Neural cell (in vitro differentiated cells): ENCODE measurements around the gene NAA15. TPM values are rescaled to one million over a fixed set of nuclear protein-coding genes. Genes with fewer than 3 reads are reported as not detected.
A peak's percentile ranks its signal among the peaks of the same experiment; 100 is the strongest.

ENCODE experiments used
- H2AFZ ChIP-seq: fragments of 200-600, 300-800 bp; sonication (generic), shearing (Covaris generic); 2 replicates; pipeline ENCODE4 v1.6.0; 2014; ENCODE audit warnings: low read depth, mild to moderate bottlenecking, antibody characterized with exemption, low read length, moderate library complexity
- H3F3A ChIP-seq: fragments of 200-600 bp; shearing (Covaris generic); 2 replicates; pipeline ENCODE4 v1.6.1; 2016; ENCODE audit warnings: mild to moderate bottlenecking, moderate library complexity, mixed read lengths, antibody characterized with exemption, low read length; ENCODE audit not compliant: insufficient read depth, poor library complexity, severe bottlenecking
- H3K27ac ChIP-seq: fragments of 200-600, 300-800 bp; sonication (generic), shearing (Covaris generic); 2 replicates; pipeline ENCODE4 v1.5.1; 2014; ENCODE audit warnings: mild to moderate bottlenecking, low read length, moderate library complexity
- H3K27me3 ChIP-seq: fragments of 300-800, 200-600 bp; sonication (generic), shearing (Covaris generic); 2 replicates; pipeline ENCODE4 v1.6.0; 2014; ENCODE audit warnings: mild to moderate bottlenecking, low read depth, low read length, moderate library complexity; ENCODE audit not compliant: insufficient read depth
- H3K36me3 ChIP-seq: fragments of 300-800, 200-600 bp; sonication (generic), shearing (Covaris generic); 2 replicates; pipeline ENCODE4 v1.5.1; 2014; ENCODE audit warnings: mild to moderate bottlenecking, antibody characterized with exemption, low read length, moderate library complexity; ENCODE audit not compliant: insufficient read depth
- H3K4me2 ChIP-seq: fragments of 300-800, 200-600 bp; sonication (generic), shearing (Covaris generic); 2 replicates; pipeline ENCODE4 v1.6.0; 2014; ENCODE audit warnings: mild to moderate bottlenecking, low read length
- H3K4me3 ChIP-seq: fragments of 300-800, 200-600 bp; sonication (generic), shearing (Covaris generic); 2 replicates; pipeline ENCODE4 v1.5.1; 2014; ENCODE audit warnings: mild to moderate bottlenecking, low read length, moderate library complexity
- H3K79me2 ChIP-seq: fragments of 200-600 bp; shearing (Covaris generic); replicated peaks from 2 replicates; pipeline ENCODE4 v1.6.0; 2014; ENCODE audit warnings: mild to moderate bottlenecking, low read length, moderate library complexity; ENCODE audit not compliant: insufficient read depth
- H3K9ac ChIP-seq: fragments of 300-800, 200-600 bp; sonication (generic), shearing (Covaris generic); 2 replicates; pipeline ENCODE4 v1.6.1; 2016; ENCODE audit warnings: mild to moderate bottlenecking, low read length, mixed read lengths
- H3K9me2 ChIP-seq: fragments of 200-600 bp; shearing (Covaris generic); 2 replicates; pipeline ENCODE4 v1.6.1; 2016; ENCODE audit warnings: mild to moderate bottlenecking, low read length, mixed read lengths; ENCODE audit not compliant: insufficient read depth
- H3K9me3 ChIP-seq: fragments of 200-600, 300-800 bp; sonication (generic), shearing (Covaris generic); 2 replicates; pipeline ENCODE4 v1.6.1; 2016; ENCODE audit warnings: mild to moderate bottlenecking, mixed run types, low read length, moderate library complexity, mixed read lengths
- H4K20me1 ChIP-seq: fragments of 200-600 bp; shearing (Covaris generic); 2 replicates; pipeline ENCODE4 v1.6.1; 2016; ENCODE audit warnings: mild to moderate bottlenecking, mixed run types; ENCODE audit not compliant: insufficient read depth
- EP300 ChIP-seq: fragments of 450-650 bp; conservative IDR thresholded peaks from 2 replicates; pipeline ENCODE4 v1.6.1; 2014; ENCODE audit warnings: antibody characterized with exemption, mild to moderate bottlenecking, moderate library complexity; ENCODE audit not compliant: poor library complexity, severe bottlenecking
- EZH2 ChIP-seq: fragments of 200-600, 300-800 bp; shearing (Covaris generic), sonication (generic); IDR thresholded peaks from 2 replicates; pipeline ENCODE4 v1.6.1; 2014; ENCODE audit warnings: antibody characterized with exemption, low read length, borderline replicate concordance, mild to moderate bottlenecking; ENCODE audit not compliant: insufficient read depth, poor library complexity, severe bottlenecking
- MXI1 ChIP-seq: fragments of 450-650 bp; conservative IDR thresholded peaks from 2 replicates; pipeline ENCODE4 v1.6.1; 2014; ENCODE audit warnings: antibody characterized with exemption, mild to moderate bottlenecking; ENCODE audit not compliant: poor library complexity, severe bottlenecking
- POLR2AphosphoS5 ChIP-seq: IDR thresholded peaks from 2 replicates; pipeline ENCODE4 v1.6.1; 2012
- RAD21 ChIP-seq: fragments of 450-650 bp; conservative IDR thresholded peaks from 2 replicates; pipeline ENCODE4 v1.6.1; 2014; ENCODE audit warnings: antibody characterized with exemption, mild to moderate bottlenecking, moderate library complexity
- REST ChIP-seq: IDR thresholded peaks from 2 replicates; pipeline ENCODE4 v1.6.1; 2012; ENCODE audit warnings: borderline replicate concordance
- SMC3 ChIP-seq: fragments of 450-650 bp; conservative IDR thresholded peaks from 2 replicates; pipeline ENCODE4 v1.6.1; 2014; ENCODE audit warnings: antibody characterized with exemption, mild to moderate bottlenecking, moderate library complexity; ENCODE audit not compliant: poor library complexity
- TAF1 ChIP-seq: IDR thresholded peaks from 2 replicates; pipeline ENCODE4 v1.6.1; 2012; ENCODE audit warnings: low read depth
- polyA plus RNA-seq: library from polyadenylated mRNA; depleted of rRNA; stranded (reverse); fragments of >200 nt; gene quantifications from 2 replicates; pipeline ENCODE4 v1.2.3, GENCODE V29; 2014
- TF ChIP-seq, protein P1 (sequence below): fragments of 450-650 bp; IDR thresholded peaks from 2 replicates; pipeline ENCODE4 v1.5.1; 2014; ENCODE audit warnings: antibody characterized with exemption, mild to moderate bottlenecking, moderate library complexity; ENCODE audit not compliant: poor library complexity, severe bottlenecking

Gene NAA15
- polyA plus RNA-seq, 1 donor from 2014 or later, result 12.5 TPM

DNA sequence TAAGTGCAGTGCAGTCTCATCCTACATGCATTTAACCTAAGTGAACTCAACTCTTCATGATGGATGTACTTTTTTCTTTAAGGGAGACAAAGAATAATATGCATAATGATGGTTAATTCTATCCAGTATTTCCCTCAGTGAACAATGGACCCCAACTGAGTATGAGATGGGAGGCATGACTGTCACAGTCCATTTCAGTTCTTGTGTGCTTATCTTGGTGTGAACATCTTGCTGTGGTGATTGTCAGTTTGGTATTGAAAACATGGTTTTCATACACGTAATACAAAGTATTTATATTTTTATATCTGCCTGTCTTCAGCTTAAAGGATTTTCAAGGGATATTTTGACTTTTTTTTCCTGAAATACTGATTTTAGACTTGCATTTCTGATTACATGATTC lies 72.9 kb downstream of the NAA15 start:
- H3K9me2 ChIP-seq, result no peaks in the 10 kb centered on the region
- H3K9me3 ChIP-seq, result no peaks in the 10 kb centered on the region
- no peak for TF ChIP-seq REST
- peak; percentile 31 for TF ChIP-seq POLR2AphosphoS5
- no peak overlapping the region for H2AFZ ChIP-seq
- no peak overlapping the region for H3K4me3 ChIP-seq
- peaks cover 5% of the 10 kb centered on the region for H3F3A ChIP-seq
- H3K79me2 ChIP-seq, result no peaks in the 10 kb centered on the region
- H3K27me3 ChIP-seq, result no peaks in the 10 kb centered on the region
- no peak overlapping the region for H3K9ac ChIP-seq
- H4K20me1 ChIP-seq, result no peaks in the 10 kb centered on the region
- no peak overlapping the region for H3K27ac ChIP-seq
- peak overlapping the region; percentile 32 for H3K4me2 ChIP-seq
- peaks cover 6% of the 10 kb centered on the region for H3K36me3 ChIP-seq

- H2AFZ ChIP-seq, result no peak overlapping the region
- no peaks in the 10 kb centered on the region for H3K79me2 ChIP-seq
- peaks cover 6% of the 10 kb centered on the region for H3K36me3 ChIP-seq
- H4K20me1 ChIP-seq, result no peaks in the 10 kb centered on the region
- no peak overlapping the region for H3K4me3 ChIP-seq
- H3K9me3 ChIP-seq, result no peaks in the 10 kb centered on the region
- H3K27ac ChIP-seq, result no peak overlapping the region
- H3F3A ChIP-seq, result no peaks in the 10 kb centered on the region
- H3K27me3 ChIP-seq, result no peaks in the 10 kb centered on the region
- no peaks in the 10 kb centered on the region for H3K9me2 ChIP-seq
- no peak overlapping the region for H3K9ac ChIP-seq
- H3K4me2 ChIP-seq, result no peak overlapping the region
- TF ChIP-seq POLR2AphosphoS5 (no peak), TAF1 (no peak), SMC3 (no peak), RAD21 (no peak), EZH2 (no peak)
These were observed 85.1 kb downstream of the NAA15 start for GRCh38 chr4:139386421-139386820.

DNA sequence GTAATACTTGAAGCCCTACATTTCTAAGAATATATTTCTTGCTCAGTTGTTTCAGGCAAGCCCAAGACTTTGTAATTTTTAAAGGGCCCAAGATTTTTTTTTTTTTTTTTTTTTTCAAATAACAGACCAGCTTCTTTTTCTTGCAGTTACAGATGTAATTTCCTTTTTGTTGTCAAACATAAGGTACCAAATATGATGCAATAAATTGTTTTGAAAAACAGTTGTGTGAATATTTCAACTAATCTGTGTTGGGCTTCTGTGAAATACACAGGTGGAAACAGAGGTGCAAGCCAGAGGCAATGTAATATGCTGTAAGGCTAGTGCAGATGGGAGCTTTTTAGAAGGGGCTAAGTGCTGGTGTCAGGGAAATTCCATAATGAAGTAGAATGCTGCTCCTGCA lies 87.8 kb downstream of the NAA15 start:
- Histone ChIP-seq H3K4me3 (no peak overlapping the region), H3K9ac (no peak overlapping the region), H3K4me2 (no peak overlapping the region), H3K36me3 (peaks cover 6% of the 10 kb centered on the region), H3K9me3 (no peaks in the 10 kb centered on the region), H3F3A (no peaks in the 10 kb centered on the region), H3K27ac (no peak overlapping the region), H3K9me2 (no peaks in the 10 kb centered on the region), H4K20me1 (no peaks in the 10 kb centered on the region), H3K79me2 (no peaks in the 10 kb centered on the region), H2AFZ (no peak overlapping the region), H3K27me3 (no peaks in the 10 kb centered on the region)
- TF ChIP-seq EZH2 (no peak), POLR2AphosphoS5 (no peak), RAD21 (no peak), EP300 (no peak), REST (no peak), MXI1 (no peak), SMC3 (no peak), TAF1 (no peak)
- TF ChIP-seq, protein P1, sequence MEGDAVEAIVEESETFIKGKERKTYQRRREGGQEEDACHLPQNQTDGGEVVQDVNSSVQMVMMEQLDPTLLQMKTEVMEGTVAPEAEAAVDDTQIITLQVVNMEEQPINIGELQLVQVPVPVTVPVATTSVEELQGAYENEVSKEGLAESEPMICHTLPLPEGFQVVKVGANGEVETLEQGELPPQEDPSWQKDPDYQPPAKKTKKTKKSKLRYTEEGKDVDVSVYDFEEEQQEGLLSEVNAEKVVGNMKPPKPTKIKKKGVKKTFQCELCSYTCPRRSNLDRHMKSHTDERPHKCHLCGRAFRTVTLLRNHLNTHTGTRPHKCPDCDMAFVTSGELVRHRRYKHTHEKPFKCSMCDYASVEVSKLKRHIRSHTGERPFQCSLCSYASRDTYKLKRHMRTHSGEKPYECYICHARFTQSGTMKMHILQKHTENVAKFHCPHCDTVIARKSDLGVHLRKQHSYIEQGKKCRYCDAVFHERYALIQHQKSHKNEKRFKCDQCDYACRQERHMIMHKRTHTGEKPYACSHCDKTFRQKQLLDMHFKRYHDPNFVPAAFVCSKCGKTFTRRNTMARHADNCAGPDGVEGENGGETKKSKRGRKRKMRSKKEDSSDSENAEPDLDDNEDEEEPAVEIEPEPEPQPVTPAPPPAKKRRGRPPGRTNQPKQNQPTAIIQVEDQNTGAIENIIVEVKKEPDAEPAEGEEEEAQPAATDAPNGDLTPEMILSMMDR, result no peak
